GM23248 (cell line): ENCODE data around the gene EML6.

Source experiments
- EZH2 ChIP-seq: fragments of 200-600 bp; sonication (generic); IDR thresholded peaks from 2 replicates; pipeline ENCODE4 v1.6.1; 2018; ENCODE audit warnings: antibody characterized with exemption, mild to moderate bottlenecking; ENCODE audit not compliant: insufficient read depth, poor library complexity, severe bottlenecking
- EZH2phosphoT487 ChIP-seq: fragments of 200-600 bp; sonication (generic); IDR thresholded peaks from 2 replicates; pipeline ENCODE4 v1.6.1; 2018; ENCODE audit warnings: antibody characterized with exemption, moderate library complexity, mild to moderate bottlenecking, low read depth; ENCODE audit not compliant: insufficient read depth

- TF ChIP-seq EZH2 (no peak), EZH2phosphoT487 (no peak)
Measured at GRCh38 chr2:54839461-54840255, 116.2 kb downstream of the EML6 start.
